HEK293 (cell line): ENCODE data around the gene APLP1.

ENCODE experiments used
- CTCF ChIA-PET: fragments of 350-600 bp; formaldehyde crosslinking; extraction: SDS; loops from one replicate; lab custom pipeline; 2021; ENCODE audit warnings: antibody characterized with exemption; lab: Yijun Ruan, JAX
- POLR2A ChIA-PET: fragments of 300-600 bp; formaldehyde crosslinking; extraction: SDS; loops from one replicate; lab custom pipeline; 2020; ENCODE audit warnings: antibody characterized with exemption, inconsistent platforms; lab: Yijun Ruan, JAX
- H3K27ac ChIP-seq: fragments of 200-500 bp; sonication (Bioruptor generic); 2 replicates; pipeline ENCODE4 v1.5.1; 2014; ENCODE audit warnings: low read depth, low read length, control low read depth, inconsistent platforms; ENCODE audit errors: extremely low read depth
- H3K36me3 ChIP-seq, 2 experiments: fragments of 200-500 bp in 1 of 2; sonication (Bioruptor generic) in 1 of 2; 1 replicate in 1 of 2; 2 replicates in 1 of 2; pipeline ENCODE4 v1.5.1; 2014 to 2017; ENCODE audit warnings: inconsistent platforms in 2 of 2, low read length in 2 of 2; ENCODE audit not compliant: control insufficient read depth in 2 of 2, insufficient read depth in 1 of 2
- H3K4me1 ChIP-seq: fragments of 200-500 bp; sonication (Bioruptor generic); 2 replicates; pipeline ENCODE4 v1.5.1; 2014; ENCODE audit warnings: mild to moderate bottlenecking, low read length, inconsistent platforms; ENCODE audit not compliant: control insufficient read depth, insufficient read depth
- H3K4me3 ChIP-seq: 2 replicates; pipeline ENCODE4 v1.5.1; 2011; ENCODE audit warnings: low read depth, mild to moderate bottlenecking, control low read depth, low read length, moderate library complexity
- H3K9me3 ChIP-seq: fragments of 200-500 bp; sonication (Bioruptor generic); 2 replicates; pipeline ENCODE4 v1.5.1; 2014; ENCODE audit warnings: low read depth, low read length, inconsistent platforms; ENCODE audit not compliant: control insufficient read depth, insufficient read depth
- BCL11B ChIP-seq: fragments of 450-650 bp; formaldehyde crosslinking; IDR thresholded peaks from 2 replicates; pipeline ENCODE4 v1.5.1; 2016; ENCODE audit warnings: low read depth, missing biosample characterization, missing genetic modification characterization
- RBAK ChIP-seq: fragments of 450-650 bp; formaldehyde crosslinking; IDR thresholded peaks from 2 replicates; pipeline ENCODE4 v1.5.1; 2016; ENCODE audit warnings: missing biosample characterization, missing genetic modification characterization
- SALL2 ChIP-seq: fragments of 450-650 bp; formaldehyde crosslinking; IDR thresholded peaks from 2 replicates; pipeline ENCODE4 v1.5.0; 2017; ENCODE audit warnings: missing biosample characterization, mild to moderate bottlenecking, missing genetic modification characterization, borderline replicate concordance
- SP2 ChIP-seq: fragments of 450-650 bp; formaldehyde crosslinking; IDR thresholded peaks from 2 replicates; pipeline ENCODE4 v1.5.1; 2016; ENCODE audit warnings: missing biosample characterization, missing genetic modification characterization
- ZBTB1 ChIP-seq: fragments of 450-650 bp; formaldehyde crosslinking; IDR thresholded peaks from 2 replicates; pipeline ENCODE4 v1.5.1; 2016; ENCODE audit warnings: missing biosample characterization, missing genetic modification characterization
- ZBTB17 ChIP-seq: fragments of 450-650 bp; formaldehyde crosslinking; IDR thresholded peaks from 2 replicates; pipeline ENCODE4 v1.5.1; 2016; ENCODE audit warnings: missing biosample characterization, missing genetic modification characterization
- ZIC2 ChIP-seq: fragments of 450-650 bp; formaldehyde crosslinking; IDR thresholded peaks from 2 replicates; pipeline ENCODE4 v1.5.1; 2016; ENCODE audit warnings: missing biosample characterization, missing genetic modification characterization
- ZNF138 ChIP-seq: fragments of 450-650 bp; formaldehyde crosslinking; IDR thresholded peaks from 2 replicates; pipeline ENCODE4 v1.5.1; 2016; ENCODE audit warnings: missing biosample characterization, missing genetic modification characterization, borderline replicate concordance
- ZNF16 ChIP-seq: fragments of 450-650 bp; formaldehyde crosslinking; IDR thresholded peaks from 2 replicates; pipeline ENCODE4 v1.5.1; 2016; ENCODE audit warnings: low read depth, missing biosample characterization, missing genetic modification characterization
- ZNF214 ChIP-seq: fragments of 450-650 bp; formaldehyde crosslinking; IDR thresholded peaks from 2 replicates; pipeline ENCODE4 v1.5.1; 2017; ENCODE audit warnings: missing biosample characterization, mild to moderate bottlenecking, missing genetic modification characterization, borderline replicate concordance
- ZNF239 ChIP-seq: fragments of 450-650 bp; formaldehyde crosslinking; IDR thresholded peaks from 2 replicates; pipeline ENCODE4 v1.5.1; 2016; ENCODE audit warnings: missing biosample characterization, missing genetic modification characterization
- ZNF266 ChIP-seq: fragments of 450-650 bp; formaldehyde crosslinking; IDR thresholded peaks from 2 replicates; pipeline ENCODE4 v1.5.1; 2016; ENCODE audit warnings: missing biosample characterization, missing genetic modification characterization, low read depth
- ZNF366 ChIP-seq: fragments of 450-650 bp; formaldehyde crosslinking; conservative IDR thresholded peaks from 2 replicates; pipeline ENCODE4 v1.5.1; 2016; ENCODE audit warnings: missing biosample characterization, missing genetic modification characterization
- ZNF514 ChIP-seq: fragments of 450-650 bp; formaldehyde crosslinking; IDR thresholded peaks from 2 replicates; pipeline ENCODE4 v1.5.1; 2016; ENCODE audit warnings: missing biosample characterization, missing genetic modification characterization
- ZNF561 ChIP-seq: fragments of 450-650 bp; IDR thresholded peaks from 2 replicates; pipeline ENCODE4 v1.5.1; 2018; ENCODE audit warnings: missing biosample characterization, missing genetic modification characterization, borderline replicate concordance
- ZNF596 ChIP-seq: fragments of 450-650 bp; IDR thresholded peaks from 2 replicates; pipeline ENCODE4 v1.5.0; 2018; ENCODE audit warnings: missing biosample characterization, mild to moderate bottlenecking, missing genetic modification characterization, moderate library complexity
- ZNF670 ChIP-seq: fragments of 450-650 bp; formaldehyde crosslinking; IDR thresholded peaks from 2 replicates; pipeline ENCODE4 v1.5.1; 2016; ENCODE audit warnings: missing biosample characterization, missing genetic modification characterization, low read depth
- ZNF707 ChIP-seq: fragments of 450-650 bp; formaldehyde crosslinking; IDR thresholded peaks from 2 replicates; pipeline ENCODE4 v1.5.1; 2016; ENCODE audit warnings: missing biosample characterization, missing genetic modification characterization
- ZNF837 ChIP-seq: fragments of 450-650 bp; formaldehyde crosslinking; IDR thresholded peaks from 2 replicates; pipeline ENCODE4 v1.5.1; 2016; ENCODE audit warnings: missing biosample characterization, missing genetic modification characterization
- TF ChIP-seq, protein P1 (sequence below): fragments of 450-650 bp; formaldehyde crosslinking; IDR thresholded peaks from 2 replicates; pipeline ENCODE4 v1.5.1; 2017; ENCODE audit warnings: missing biosample characterization, missing genetic modification characterization
- TF ChIP-seq, protein P2 (sequence below): fragments of 450-650 bp; formaldehyde crosslinking; optimal IDR thresholded peaks from 2 replicates; pipeline ENCODE3; 2016; ENCODE audit warnings: missing biosample characterization, mild to moderate bottlenecking, missing genetic modification characterization
- TF ChIP-seq, protein P3 (sequence below): fragments of 450-650 bp; formaldehyde crosslinking; IDR thresholded peaks from 2 replicates; pipeline ENCODE4 v1.5.1; 2016; ENCODE audit warnings: missing biosample characterization, missing genetic modification characterization
- TF ChIP-seq, protein P4 (sequence below): fragments of 450-650 bp; formaldehyde crosslinking; IDR thresholded peaks from 2 replicates; pipeline ENCODE4 v1.5.1; 2016; ENCODE audit warnings: missing biosample characterization, missing genetic modification characterization
- TF ChIP-seq, protein P5 (sequence below): fragments of 450-650 bp; formaldehyde crosslinking; IDR thresholded peaks from 2 replicates; pipeline ENCODE4 v1.5.1; 2016; ENCODE audit warnings: missing biosample characterization, missing genetic modification characterization, low read depth
- TF ChIP-seq, protein P6 (sequence below): fragments of 450-650 bp; formaldehyde crosslinking; IDR thresholded peaks from 2 replicates; pipeline ENCODE4 v1.5.0; 2017; ENCODE audit warnings: missing biosample characterization, missing genetic modification characterization, borderline replicate concordance

APLP1 gene

DNA sequence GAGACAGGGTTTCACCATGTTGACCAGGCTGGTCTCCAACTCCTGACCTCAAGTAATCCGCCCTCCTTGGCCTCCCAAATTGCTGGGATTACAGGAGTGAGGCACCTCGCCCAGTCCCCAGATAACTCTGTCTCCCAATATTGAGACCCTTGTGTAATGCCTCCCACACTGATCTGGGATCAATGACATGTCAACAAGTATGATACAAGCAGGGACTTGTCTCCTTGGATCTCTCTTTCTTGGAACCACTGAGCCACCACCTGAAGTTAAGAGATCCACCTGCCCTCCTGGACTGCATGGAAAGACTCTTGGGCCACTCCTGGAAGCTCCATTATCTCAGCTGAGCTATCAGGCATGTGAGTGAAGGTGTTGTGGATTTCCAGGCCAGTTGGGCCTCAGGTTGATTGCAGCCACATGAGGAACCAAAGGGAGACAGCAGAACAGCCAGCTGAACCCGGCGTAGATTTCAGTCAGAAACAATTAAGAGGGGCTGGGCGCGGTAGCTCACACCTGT lies 16.9 kb downstream of the APLP1 start (continued):
- TF ChIP-seq, protein P1, sequence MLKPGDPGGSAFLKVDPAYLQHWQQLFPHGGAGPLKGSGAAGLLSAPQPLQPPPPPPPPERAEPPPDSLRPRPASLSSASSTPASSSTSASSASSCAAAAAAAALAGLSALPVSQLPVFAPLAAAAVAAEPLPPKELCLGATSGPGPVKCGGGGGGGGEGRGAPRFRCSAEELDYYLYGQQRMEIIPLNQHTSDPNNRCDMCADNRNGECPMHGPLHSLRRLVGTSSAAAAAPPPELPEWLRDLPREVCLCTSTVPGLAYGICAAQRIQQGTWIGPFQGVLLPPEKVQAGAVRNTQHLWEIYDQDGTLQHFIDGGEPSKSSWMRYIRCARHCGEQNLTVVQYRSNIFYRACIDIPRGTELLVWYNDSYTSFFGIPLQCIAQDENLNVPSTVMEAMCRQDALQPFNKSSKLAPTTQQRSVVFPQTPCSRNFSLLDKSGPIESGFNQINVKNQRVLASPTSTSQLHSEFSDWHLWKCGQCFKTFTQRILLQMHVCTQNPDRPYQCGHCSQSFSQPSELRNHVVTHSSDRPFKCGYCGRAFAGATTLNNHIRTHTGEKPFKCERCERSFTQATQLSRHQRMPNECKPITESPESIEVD = no peak
- no peak for TF ChIP-seq ZNF707 (tag by site-specific recombination)
- TF ChIP-seq, protein P2, sequence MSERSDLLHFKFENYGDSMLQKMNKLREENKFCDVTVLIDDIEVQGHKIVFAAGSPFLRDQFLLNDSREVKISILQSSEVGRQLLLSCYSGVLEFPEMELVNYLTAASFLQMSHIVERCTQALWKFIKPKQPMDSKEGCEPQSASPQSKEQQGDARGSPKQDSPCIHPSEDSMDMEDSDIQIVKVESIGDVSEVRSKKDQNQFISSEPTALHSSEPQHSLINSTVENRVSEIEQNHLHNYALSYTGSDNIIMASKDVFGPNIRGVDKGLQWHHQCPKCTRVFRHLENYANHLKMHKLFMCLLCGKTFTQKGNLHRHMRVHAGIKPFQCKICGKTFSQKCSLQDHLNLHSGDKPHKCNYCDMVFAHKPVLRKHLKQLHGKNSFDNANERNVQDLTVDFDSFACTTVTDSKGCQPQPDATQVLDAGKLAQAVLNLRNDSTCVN (tag by site-specific recombination) = no peak
- no peak for TF ChIP-seq ZNF16 (tag by site-specific recombination)
- TF ChIP-seq ZNF214 (tag by site-specific recombination) = no peak
- TF ChIP-seq ZNF138 (tag by site-specific recombination) = no peak

DNA sequence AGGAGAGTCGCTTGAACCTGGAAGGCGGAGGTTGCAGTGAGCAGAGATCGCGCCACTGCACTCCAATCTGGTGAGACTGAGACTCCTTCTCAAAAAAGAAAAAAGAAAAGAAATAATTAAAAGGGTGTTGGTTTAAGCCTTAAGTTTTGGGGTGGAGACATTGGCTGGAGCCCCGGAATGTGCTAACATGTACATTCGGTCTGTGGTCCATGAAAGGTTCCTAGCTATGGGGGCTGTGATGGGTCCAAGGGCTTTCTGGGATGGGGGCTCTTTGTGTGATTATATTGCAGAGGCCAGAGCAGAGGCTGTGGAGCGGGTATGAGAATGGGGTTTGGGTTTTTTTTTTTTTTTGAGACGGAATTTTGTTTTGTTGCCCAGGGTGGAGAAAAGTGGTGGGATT lies 17.5 kb downstream of the APLP1 start:
- no peaks in the 10 kb centered on the region; the same call in 1 of the 2 replicates for H3K9me3 ChIP-seq
- ChIA-PET POLR2A (interaction anchor here (0.7 to 4.4 kb wide), 4 partner anchors 15 to 237 kb away, joined by 3 to 23 read pairs (median 3); no protein-coding TSS in a partner anchor), CTCF (interaction anchor here (0.6 to 8.8 kb wide), 6 partner anchors 8 to 109 kb away, joined by 3 to 185 read pairs (median 3); partner anchors contain the start of gene NFKBID)
- peaks cover 34 to 40% of the 10 kb centered on the region in 2 experiments for H3K36me3 ChIP-seq
- H3K27ac ChIP-seq = no peak overlapping the region
- TF ChIP-seq ZNF138 (tag by site-specific recombination) (no peak), ZBTB17 (no peak), SP2 (no peak), BCL11B (tag by site-specific recombination) (no peak), ZNF837 (tag by site-specific recombination) (no peak), ZNF366 (no peak), ZNF514 (tag by site-specific recombination) (no peak), RBAK (no peak), ZNF239 (no peak), ZBTB1 (tag by site-specific recombination) (no peak), SALL2 (tag by site-specific recombination) (no peak), ZIC2 (tag by site-specific recombination) (no peak), ZNF596 (tag by site-specific recombination) (no peak), ZNF561 (tag by site-specific recombination) (no peak), ZNF266 (tag by site-specific recombination) (no peak), ZNF670 (tag by site-specific recombination) (no peak)
- TF ChIP-seq, protein P3, sequence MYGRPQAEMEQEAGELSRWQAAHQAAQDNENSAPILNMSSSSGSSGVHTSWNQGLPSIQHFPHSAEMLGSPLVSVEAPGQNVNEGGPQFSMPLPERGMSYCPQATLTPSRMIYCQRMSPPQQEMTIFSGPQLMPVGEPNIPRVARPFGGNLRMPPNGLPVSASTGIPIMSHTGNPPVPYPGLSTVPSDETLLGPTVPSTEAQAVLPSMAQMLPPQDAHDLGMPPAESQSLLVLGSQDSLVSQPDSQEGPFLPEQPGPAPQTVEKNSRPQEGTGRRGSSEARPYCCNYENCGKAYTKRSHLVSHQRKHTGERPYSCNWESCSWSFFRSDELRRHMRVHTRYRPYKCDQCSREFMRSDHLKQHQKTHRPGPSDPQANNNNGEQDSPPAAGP (tag by site-specific recombination) = no peak
- TF ChIP-seq, protein P4, sequence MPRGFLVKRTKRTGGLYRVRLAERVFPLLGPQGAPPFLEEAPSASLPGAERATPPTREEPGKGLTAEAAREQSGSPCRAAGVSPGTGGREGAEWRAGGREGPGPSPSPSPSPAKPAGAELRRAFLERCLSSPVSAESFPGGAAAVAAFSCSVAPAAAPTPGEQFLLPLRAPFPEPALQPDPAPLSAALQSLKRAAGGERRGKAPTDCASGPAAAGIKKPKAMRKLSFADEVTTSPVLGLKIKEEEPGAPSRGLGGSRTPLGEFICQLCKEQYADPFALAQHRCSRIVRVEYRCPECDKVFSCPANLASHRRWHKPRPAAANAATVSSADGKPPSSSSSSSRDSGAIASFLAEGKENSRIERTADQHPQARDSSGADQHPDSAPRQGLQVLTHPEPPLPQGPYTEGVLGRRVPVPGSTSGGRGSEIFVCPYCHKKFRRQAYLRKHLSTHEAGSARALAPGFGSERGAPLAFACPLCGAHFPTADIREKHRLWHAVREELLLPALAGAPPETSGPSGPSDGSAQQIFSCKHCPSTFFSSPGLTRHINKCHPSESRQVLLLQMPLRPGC = no peak
- TF ChIP-seq, protein P5, sequence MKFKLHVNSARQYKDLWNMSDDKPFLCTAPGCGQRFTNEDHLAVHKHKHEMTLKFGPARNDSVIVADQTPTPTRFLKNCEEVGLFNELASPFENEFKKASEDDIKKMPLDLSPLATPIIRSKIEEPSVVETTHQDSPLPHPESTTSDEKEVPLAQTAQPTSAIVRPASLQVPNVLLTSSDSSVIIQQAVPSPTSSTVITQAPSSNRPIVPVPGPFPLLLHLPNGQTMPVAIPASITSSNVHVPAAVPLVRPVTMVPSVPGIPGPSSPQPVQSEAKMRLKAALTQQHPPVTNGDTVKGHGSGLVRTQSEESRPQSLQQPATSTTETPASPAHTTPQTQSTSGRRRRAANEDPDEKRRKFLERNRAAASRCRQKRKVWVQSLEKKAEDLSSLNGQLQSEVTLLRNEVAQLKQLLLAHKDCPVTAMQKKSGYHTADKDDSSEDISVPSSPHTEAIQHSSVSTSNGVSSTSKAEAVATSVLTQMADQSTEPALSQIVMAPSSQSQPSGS (tag by site-specific recombination) = no peak
- TF ChIP-seq, protein P6, sequence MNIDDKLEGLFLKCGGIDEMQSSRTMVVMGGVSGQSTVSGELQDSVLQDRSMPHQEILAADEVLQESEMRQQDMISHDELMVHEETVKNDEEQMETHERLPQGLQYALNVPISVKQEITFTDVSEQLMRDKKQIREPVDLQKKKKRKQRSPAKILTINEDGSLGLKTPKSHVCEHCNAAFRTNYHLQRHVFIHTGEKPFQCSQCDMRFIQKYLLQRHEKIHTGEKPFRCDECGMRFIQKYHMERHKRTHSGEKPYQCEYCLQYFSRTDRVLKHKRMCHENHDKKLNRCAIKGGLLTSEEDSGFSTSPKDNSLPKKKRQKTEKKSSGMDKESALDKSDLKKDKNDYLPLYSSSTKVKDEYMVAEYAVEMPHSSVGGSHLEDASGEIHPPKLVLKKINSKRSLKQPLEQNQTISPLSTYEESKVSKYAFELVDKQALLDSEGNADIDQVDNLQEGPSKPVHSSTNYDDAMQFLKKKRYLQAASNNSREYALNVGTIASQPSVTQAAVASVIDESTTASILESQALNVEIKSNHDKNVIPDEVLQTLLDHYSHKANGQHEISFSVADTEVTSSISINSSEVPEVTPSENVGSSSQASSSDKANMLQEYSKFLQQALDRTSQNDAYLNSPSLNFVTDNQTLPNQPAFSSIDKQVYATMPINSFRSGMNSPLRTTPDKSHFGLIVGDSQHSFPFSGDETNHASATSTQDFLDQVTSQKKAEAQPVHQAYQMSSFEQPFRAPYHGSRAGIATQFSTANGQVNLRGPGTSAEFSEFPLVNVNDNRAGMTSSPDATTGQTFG (tag by site-specific recombination) = no peak
- TF ChIP-seq, all 188 proteins: peak for 0
- no peak overlapping the region for H3K4me3 ChIP-seq
- no peaks in the 10 kb centered on the region for H3K4me1 ChIP-seq
